GM18951 (cell line): Measurements from ENCODE around the gene CTBP2.

Experiments
- POLR2A ChIP-seq: IDR thresholded peaks from 4 replicates; pipeline ENCODE4 v1.6.1; 2011; ENCODE audit warnings: mild to moderate bottlenecking; ENCODE audit not compliant: insufficient read length, insufficient read depth; ENCODE audit errors: extremely low read depth
- in situ Hi-C: fragments of 300-500 bp; cut with MboI; formaldehyde crosslinking; loops from one replicate; pipeline ENCODE4 v1.12.0; 2022; ENCODE audit warnings: low sequenced_read_pairs, mixed read lengths, inconsistent platforms; ENCODE audit not compliant: unreplicated experiment

Gene CTBP2

GRCh38 chr10:125034675-125035074, 125.7 kb downstream of the CTBP2 start:
- TF ChIP-seq POLR2A = no peak
- in situ Hi-C loops = no loop called here

- no peak for TF ChIP-seq POLR2A
- in situ Hi-C loops = no loop called here
Observed at GRCh38 chr10:125033146-125033924, 127.0 kb downstream of the CTBP2 start.

GRCh38 chr10:125032474-125033020, 127.8 kb downstream of the CTBP2 start:
- in situ Hi-C loops = no loop called here
- TF ChIP-seq POLR2A = no peak

GRCh38 chr10:125030567-125031197, 129.7 kb downstream of the CTBP2 start:
- no peak for TF ChIP-seq POLR2A
- in situ Hi-C loops = no loop called here

GRCh38 chr10:125029584-125030242, 130.7 kb downstream of the CTBP2 start:
- no peak for TF ChIP-seq POLR2A
- in situ Hi-C loops = no loop called here

- in situ Hi-C loops = no loop called here
- TF ChIP-seq POLR2A = no peak
Observed at GRCh38 chr10:125027871-125028869, 132.2 kb downstream of the CTBP2 start.

DNA sequence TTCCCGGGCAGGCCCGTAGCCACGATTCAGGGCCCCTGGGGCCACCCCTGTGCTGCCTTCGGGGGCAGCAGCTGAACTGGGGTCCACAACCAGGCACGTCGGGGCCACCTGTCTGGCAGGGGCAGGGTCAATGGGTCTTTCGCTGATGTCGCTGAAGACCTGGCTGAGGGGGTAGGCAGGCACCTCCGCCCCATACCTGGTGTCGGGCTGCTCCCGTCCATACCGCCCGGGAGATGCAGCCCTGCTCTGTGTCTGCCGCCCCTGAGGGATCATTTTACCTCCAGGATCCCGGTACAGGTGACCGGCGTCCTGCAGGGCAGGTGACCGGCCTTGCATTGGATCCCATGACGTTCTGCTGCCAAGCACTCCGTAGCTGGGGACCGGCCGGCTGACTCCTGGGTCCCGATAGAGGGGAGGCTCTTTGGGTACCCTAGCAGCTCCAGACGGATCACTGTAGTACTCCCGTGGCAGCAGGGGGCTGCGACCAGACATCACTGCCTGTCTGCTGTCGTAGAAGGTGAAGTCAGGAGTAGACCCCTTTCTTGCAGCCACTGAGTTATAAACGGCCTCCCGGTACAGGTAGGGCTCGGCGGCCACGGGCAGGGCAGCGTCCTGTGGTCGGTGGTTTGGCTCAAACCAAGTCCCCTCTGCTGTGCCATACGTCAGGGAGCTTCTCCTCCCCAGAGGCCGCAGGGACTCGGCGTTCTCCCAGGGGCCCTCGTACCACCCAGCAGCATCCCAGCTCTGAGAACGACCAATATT, 133.2 kb downstream of the CTBP2 start:
- TF ChIP-seq POLR2A = no peak
- in situ Hi-C loops = no loop called here

DNA sequence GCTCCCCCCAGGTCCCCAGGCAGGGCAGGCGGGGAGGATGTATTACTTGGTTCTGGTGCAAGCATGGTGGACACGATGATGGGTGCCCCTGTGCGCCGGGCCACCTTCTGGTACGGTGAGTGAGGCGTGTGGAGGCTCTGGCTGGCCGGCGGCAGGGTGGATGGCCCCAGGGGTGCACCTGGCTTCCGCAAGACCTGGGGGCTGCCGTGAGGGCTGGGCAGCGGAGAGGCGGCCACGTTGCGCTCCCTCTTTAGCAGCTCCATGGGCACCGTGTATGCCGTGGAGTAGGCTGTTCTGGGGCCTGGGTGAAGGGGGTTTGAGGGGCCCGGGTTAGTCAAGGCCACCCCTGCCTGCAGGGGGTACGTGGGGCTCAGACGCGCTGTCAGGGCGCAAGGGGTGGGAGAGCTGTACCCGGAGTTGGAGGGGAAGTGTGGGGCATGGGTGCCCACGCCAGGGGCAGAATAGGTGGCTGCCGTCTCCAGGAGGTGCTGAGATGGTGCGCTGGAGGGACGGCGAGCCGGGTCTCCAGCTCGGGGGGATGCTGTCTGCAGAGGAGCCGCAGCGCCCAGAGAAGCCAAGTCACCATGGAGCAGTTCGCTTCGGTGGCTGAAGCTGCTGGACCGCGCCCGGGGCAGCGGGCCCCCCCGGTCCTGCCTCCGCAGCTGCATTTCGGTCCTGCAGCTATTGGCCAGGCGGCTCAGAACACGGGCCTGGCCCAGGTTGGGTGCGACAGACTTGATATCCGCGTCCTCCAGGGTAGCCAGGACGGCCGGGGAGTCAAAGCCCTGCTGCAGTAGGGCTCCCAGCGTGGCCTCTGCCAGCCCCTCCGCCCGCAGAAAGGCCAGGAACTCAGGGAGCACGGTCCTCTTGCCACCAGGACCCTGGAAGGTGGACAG, 134.1 kb downstream of the CTBP2 start:
- in situ Hi-C loops = no loop called here
- no peak for TF ChIP-seq POLR2A

DNA sequence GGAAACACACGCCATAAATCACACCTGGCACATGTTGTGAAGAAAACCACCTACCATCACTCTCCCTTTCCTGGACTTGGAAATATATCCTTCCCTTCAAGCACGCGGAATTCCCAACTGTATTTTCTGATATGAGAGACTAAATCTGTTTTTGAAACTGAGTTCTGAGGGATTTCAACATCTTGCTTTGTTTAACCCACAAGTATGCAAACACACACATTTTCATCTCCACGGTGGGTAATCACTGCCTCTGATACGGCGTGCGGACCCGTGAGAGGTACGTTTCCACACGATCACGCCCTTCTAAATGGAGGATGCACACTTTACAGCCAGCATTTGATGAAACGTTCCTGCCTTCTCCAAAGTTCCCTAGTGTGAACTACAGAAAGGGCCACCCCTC, 135.0 kb downstream of the CTBP2 start:
- no peak for TF ChIP-seq POLR2A
- in situ Hi-C loops = no loop called here

GRCh38 chr10:125024497-125025234, 135.7 kb downstream of the CTBP2 start:
- in situ Hi-C loops = no loop called here
- no peak for TF ChIP-seq POLR2A
